ENCODE measurements around the gene AUNIP. TPM values are rescaled to one million over a fixed set of nuclear protein-coding genes. Genes with fewer than 3 reads are reported as not detected.

Gene AUNIP
- 5.2 and 9.2 TPM in 2 replicates for total RNA-seq

GRCh38 chr1:25858906-25859789, at the start of gene AUNIP:
Gene AUNIP, minus strand, starts transcription at chr1:25859457. Its CDS starts 100 bp downstream, at chr1:25859357.

GRCh38 chr1:25905680-25906643, 46.7 kb upstream of the AUNIP start, which contains the start of gene STMN1:
Gene STMN1, minus strand, starts transcription at chr1:25906419. Its CDS starts 1,743 bp downstream, at chr1:25904676.

GRCh38 chr1:25875154-25875855, 16.0 kb upstream of the AUNIP start, which contains the start of gene PAQR7:
Gene PAQR7, minus strand, starts transcription at chr1:25875708. Its CDS starts 11,869 bp downstream, at chr1:25863839.

GRCh38 chr1:25819491-25820246, 39.6 kb downstream of the AUNIP start, which contains the start of gene MTFR1L:
Gene MTFR1L, plus strand, starts transcription at chr1:25819954. Its CDS starts 3,151 bp downstream, at chr1:25823105.

GRCh38 chr1:25799935-25800702, 59.1 kb downstream of the AUNIP start, which contains the start of gene SELENON:
Gene SELENON, plus strand, starts transcription at chr1:25800193. Its CDS starts 38 bp downstream, at chr1:25800231.

Other genes starting within 250 kb of the AUNIP start
- gene MAN1C1, start 242.7 kb downstream of the AUNIP start, total RNA-seq: 1.1 TPM in 1 of 2 replicates, not detected in the other
- gene SELENON, start 59.3 kb downstream of the AUNIP start, total RNA-seq: 26.2 and 34.3 TPM in 2 replicates
- gene MTFR1L, start 39.5 kb downstream of the AUNIP start, total RNA-seq: 17.5 and 21.6 TPM in 2 replicates
- gene PAQR7, start 16.3 kb upstream of the AUNIP start, total RNA-seq: 19.8 and 22.9 TPM in 2 replicates
- gene STMN1, start 47.0 kb upstream of the AUNIP start, total RNA-seq: 86.1 and 166 TPM in 2 replicates
- gene PAFAH2, start 138.6 kb upstream of the AUNIP start, total RNA-seq: 7.8 and 10.5 TPM in 2 replicates
- gene EXTL1, start 162.3 kb upstream of the AUNIP start, total RNA-seq: not detected in 2 replicates
- gene SLC30A2, start 186.7 kb upstream of the AUNIP start, total RNA-seq: not detected in 2 replicates
- gene TRIM63, start 208.2 kb upstream of the AUNIP start, total RNA-seq: not detected in 2 replicates

Data from hair follicular keratinocyte (primary cell).